DOHH2 (cell line): ENCODE measurements around the gene DOCK1.

Source experiments
- H3F3A ChIP-seq: fragments of 200-600 bp; sonication (generic), shearing (Covaris generic); 2 replicates; pipeline ENCODE4 v1.6.0; 2016; ENCODE audit warnings: antibody characterized with exemption, mild to moderate bottlenecking; ENCODE audit not compliant: control insufficient read depth, insufficient read depth
- H3K27ac ChIP-seq: fragments of 200-600 bp; sonication (generic); 2 replicates; pipeline ENCODE4 v1.5.1; 2014; ENCODE audit warnings: low read depth, mild to moderate bottlenecking, low read length, moderate library complexity
- H3K27me3 ChIP-seq: fragments of 200-600 bp; sonication (generic); 2 replicates; pipeline ENCODE4 v1.6.1; 2014; ENCODE audit warnings: mild to moderate bottlenecking, low read length, mixed read lengths; ENCODE audit not compliant: control insufficient read depth
- H3K36me3 ChIP-seq: fragments of 200-600 bp; sonication (generic); 2 replicates; pipeline ENCODE4 v1.6.1; 2014; ENCODE audit warnings: mild to moderate bottlenecking, low read length, moderate library complexity, mixed read lengths; ENCODE audit not compliant: control insufficient read depth
- H3K4me1 ChIP-seq: fragments of 200-600 bp; sonication (generic); 2 replicates; pipeline ENCODE4 v1.6.1; 2014; ENCODE audit warnings: mild to moderate bottlenecking, low read length, mixed read lengths; ENCODE audit not compliant: control insufficient read depth
- H3K4me2 ChIP-seq: fragments of 200-600 bp; sonication (generic); 2 replicates; pipeline ENCODE4 v1.6.0; 2014; ENCODE audit warnings: mild to moderate bottlenecking, low read length, moderate library complexity
- H3K4me3 ChIP-seq: fragments of 200-600 bp; sonication (generic); 2 replicates; pipeline ENCODE4 v1.5.1; 2014; ENCODE audit warnings: mild to moderate bottlenecking, low read length, mixed read lengths
- H3K79me2 ChIP-seq: fragments of 200-600 bp; sonication (generic); 2 replicates; pipeline ENCODE4 v1.6.1; 2014; ENCODE audit warnings: mild to moderate bottlenecking, low read length, mixed read lengths; ENCODE audit not compliant: control insufficient read depth
- H3K9me2 ChIP-seq: fragments of 200-600 bp; sonication (generic); replicated peaks from 2 replicates; pipeline ENCODE4 v1.6.1; 2014; ENCODE audit warnings: mild to moderate bottlenecking, low read length, mixed read lengths; ENCODE audit not compliant: control insufficient read depth
- H3K9me3 ChIP-seq: fragments of 200-600 bp; sonication (generic); 2 replicates; pipeline ENCODE4 v1.6.1; 2014; ENCODE audit warnings: antibody characterized with exemption, low read length, mixed read lengths; ENCODE audit not compliant: control insufficient read depth, insufficient read depth
- H4K20me1 ChIP-seq: fragments of 200-600 bp; sonication (generic); 2 replicates; pipeline ENCODE4 v1.6.0; 2014; ENCODE audit warnings: low read depth, mild to moderate bottlenecking, antibody characterized with exemption, low read length, moderate library complexity; ENCODE audit not compliant: control insufficient read depth, insufficient read depth
- EZH2phosphoT487 ChIP-seq: fragments of 200-600 bp; sonication (generic); IDR thresholded peaks from 2 replicates; pipeline ENCODE4 v1.6.1; 2017; ENCODE audit warnings: borderline replicate concordance, mild to moderate bottlenecking, antibody characterized with exemption, low read length, moderate library complexity, mixed read lengths
- TF ChIP-seq, protein P1 (sequence below): fragments of 200-600 bp; sonication (generic); IDR thresholded peaks from one replicate; pipeline ENCODE4 v1.5.1; 2014; ENCODE audit warnings: antibody characterized with exemption, mild to moderate bottlenecking, low read depth, low read length; ENCODE audit not compliant: poor library complexity, severe bottlenecking

DOCK1 gene

GRCh38 chr10:127322286-127322685 lies 417.1 kb downstream of the DOCK1 start:
- no peaks in the 10 kb centered on the region for H3K36me3 ChIP-seq
- no peaks in the 10 kb centered on the region for H3K9me3 ChIP-seq
- no peak overlapping the region for H3K4me3 ChIP-seq
- H3K4me1 ChIP-seq = no peaks in the 10 kb centered on the region
- H4K20me1 ChIP-seq = no peaks in the 10 kb centered on the region
- no peaks in the 10 kb centered on the region for H3K79me2 ChIP-seq
- H3K27ac ChIP-seq = no peak overlapping the region
- TF ChIP-seq, protein P1, sequence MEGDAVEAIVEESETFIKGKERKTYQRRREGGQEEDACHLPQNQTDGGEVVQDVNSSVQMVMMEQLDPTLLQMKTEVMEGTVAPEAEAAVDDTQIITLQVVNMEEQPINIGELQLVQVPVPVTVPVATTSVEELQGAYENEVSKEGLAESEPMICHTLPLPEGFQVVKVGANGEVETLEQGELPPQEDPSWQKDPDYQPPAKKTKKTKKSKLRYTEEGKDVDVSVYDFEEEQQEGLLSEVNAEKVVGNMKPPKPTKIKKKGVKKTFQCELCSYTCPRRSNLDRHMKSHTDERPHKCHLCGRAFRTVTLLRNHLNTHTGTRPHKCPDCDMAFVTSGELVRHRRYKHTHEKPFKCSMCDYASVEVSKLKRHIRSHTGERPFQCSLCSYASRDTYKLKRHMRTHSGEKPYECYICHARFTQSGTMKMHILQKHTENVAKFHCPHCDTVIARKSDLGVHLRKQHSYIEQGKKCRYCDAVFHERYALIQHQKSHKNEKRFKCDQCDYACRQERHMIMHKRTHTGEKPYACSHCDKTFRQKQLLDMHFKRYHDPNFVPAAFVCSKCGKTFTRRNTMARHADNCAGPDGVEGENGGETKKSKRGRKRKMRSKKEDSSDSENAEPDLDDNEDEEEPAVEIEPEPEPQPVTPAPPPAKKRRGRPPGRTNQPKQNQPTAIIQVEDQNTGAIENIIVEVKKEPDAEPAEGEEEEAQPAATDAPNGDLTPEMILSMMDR = no peak
- TF ChIP-seq EZH2phosphoT487 = no peak
- no peaks in the 10 kb centered on the region for H3K27me3 ChIP-seq
- no peak overlapping the region for H3K4me2 ChIP-seq
- no peaks in the 10 kb centered on the region for H3F3A ChIP-seq
- no peaks in the 10 kb centered on the region for H3K9me2 ChIP-seq

- H3K4me2 ChIP-seq = no peak overlapping the region
- no peak overlapping the region for H3K4me3 ChIP-seq
- TF ChIP-seq, protein P1 = no peak
- TF ChIP-seq EZH2phosphoT487 = no peak
- no peaks in the 10 kb centered on the region for H3K79me2 ChIP-seq
- no peaks in the 10 kb centered on the region for H3K4me1 ChIP-seq
- H3K27me3 ChIP-seq = no peaks in the 10 kb centered on the region
- H3K9me2 ChIP-seq = no peaks in the 10 kb centered on the region
- no peak overlapping the region for H3K27ac ChIP-seq
- no peaks in the 10 kb centered on the region for H3K36me3 ChIP-seq
- no peaks in the 10 kb centered on the region for H3K9me3 ChIP-seq
- H3F3A ChIP-seq = no peaks in the 10 kb centered on the region
- H4K20me1 ChIP-seq = no peaks in the 10 kb centered on the region
These were observed 420.3 kb downstream of the DOCK1 start for GRCh38 chr10:127325506-127325905.

DNA sequence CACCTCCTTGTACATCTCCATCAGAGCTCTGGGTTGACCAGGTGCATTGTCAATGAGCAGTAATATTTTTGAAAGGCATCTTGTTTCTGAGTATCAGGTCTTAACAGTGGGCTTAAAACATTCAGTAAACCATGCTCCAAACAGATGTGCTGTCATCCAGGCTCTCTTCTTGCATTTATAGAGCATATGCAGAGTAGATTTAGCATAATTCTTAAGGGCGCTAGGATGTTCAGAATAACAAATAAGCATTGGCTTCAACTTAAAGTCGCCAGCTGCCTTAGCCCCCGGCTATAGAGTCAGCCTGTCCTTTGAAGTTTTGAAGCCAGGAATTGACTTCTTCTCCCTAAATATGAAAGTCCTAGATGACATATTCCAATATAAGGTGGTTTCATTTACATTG lies 421.7 kb downstream of the DOCK1 start:
- Histone ChIP-seq H3K4me3 (no peak overlapping the region), H3K4me2 (no peak overlapping the region), H3K79me2 (no peaks in the 10 kb centered on the region), H3F3A (no peaks in the 10 kb centered on the region), H3K4me1 (no peaks in the 10 kb centered on the region), H3K9me2 (no peaks in the 10 kb centered on the region), H3K27ac (no peak overlapping the region), H3K27me3 (no peaks in the 10 kb centered on the region), H4K20me1 (no peaks in the 10 kb centered on the region), H3K36me3 (no peaks in the 10 kb centered on the region), H3K9me3 (no peaks in the 10 kb centered on the region)
- TF ChIP-seq EZH2phosphoT487 = no peak
- TF ChIP-seq, protein P1 = no peak

DNA sequence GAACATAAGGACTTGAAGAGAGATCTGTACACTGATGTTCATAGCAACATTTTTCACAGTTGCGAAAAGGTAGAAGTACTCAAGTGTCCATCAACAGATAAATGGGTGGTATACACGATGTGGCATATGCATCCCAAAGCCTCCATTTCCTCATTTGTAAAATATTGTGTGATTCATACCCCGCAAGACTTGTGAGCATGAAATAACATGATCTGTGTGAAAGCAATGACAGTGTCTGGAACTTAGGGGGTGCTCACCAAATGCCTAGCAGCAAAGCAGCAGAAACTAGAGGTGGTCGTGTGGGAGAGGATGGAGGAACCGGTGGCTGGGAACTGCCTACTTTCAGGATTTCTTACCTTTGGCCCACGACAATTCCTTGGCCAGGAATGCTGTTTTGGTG lies 426.5 kb downstream of the DOCK1 start:
- no peak overlapping the region for H3K4me3 ChIP-seq
- no peaks in the 10 kb centered on the region for H3K4me1 ChIP-seq
- H3K9me3 ChIP-seq = no peaks in the 10 kb centered on the region
- no peaks in the 10 kb centered on the region for H3K27me3 ChIP-seq
- H3K4me2 ChIP-seq = no peak overlapping the region
- H3K9me2 ChIP-seq = no peaks in the 10 kb centered on the region
- no peaks in the 10 kb centered on the region for H3K79me2 ChIP-seq
- H3K27ac ChIP-seq = no peak overlapping the region
- TF ChIP-seq EZH2phosphoT487 = no peak
- no peaks in the 10 kb centered on the region for H3F3A ChIP-seq
- no peaks in the 10 kb centered on the region for H4K20me1 ChIP-seq
- H3K36me3 ChIP-seq = no peaks in the 10 kb centered on the region
